COLO668 (cell line): ENCODE measurements around the gene OBSCN.

Source experiments
- DNase-seq: peaks from one replicate; lab custom pipeline; 2025; ENCODE audit not compliant: unreplicated experiment; lab: John Stamatoyannopoulos, UW

The OBSCN gene

DNA sequence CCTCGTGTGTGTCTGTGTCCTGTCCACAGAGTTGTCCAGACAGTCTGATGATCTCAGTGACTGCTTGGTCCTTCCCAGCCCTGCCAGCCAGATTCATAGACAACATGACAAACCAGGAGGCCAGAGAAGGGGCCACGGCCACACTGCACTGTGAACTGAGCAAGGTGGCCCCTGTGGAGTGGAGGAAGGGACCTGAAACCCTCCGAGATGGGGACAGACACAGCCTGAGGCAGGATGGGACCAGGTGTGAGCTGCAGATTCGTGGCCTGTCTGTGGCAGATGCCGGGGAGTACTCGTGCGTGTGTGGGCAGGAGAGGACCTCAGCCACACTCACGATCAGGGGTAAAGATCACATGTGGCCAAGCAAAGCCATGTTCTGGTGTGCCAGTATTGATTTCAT lies 96.4 kb downstream of the OBSCN start:
- no peak for DNase-seq

DNA sequence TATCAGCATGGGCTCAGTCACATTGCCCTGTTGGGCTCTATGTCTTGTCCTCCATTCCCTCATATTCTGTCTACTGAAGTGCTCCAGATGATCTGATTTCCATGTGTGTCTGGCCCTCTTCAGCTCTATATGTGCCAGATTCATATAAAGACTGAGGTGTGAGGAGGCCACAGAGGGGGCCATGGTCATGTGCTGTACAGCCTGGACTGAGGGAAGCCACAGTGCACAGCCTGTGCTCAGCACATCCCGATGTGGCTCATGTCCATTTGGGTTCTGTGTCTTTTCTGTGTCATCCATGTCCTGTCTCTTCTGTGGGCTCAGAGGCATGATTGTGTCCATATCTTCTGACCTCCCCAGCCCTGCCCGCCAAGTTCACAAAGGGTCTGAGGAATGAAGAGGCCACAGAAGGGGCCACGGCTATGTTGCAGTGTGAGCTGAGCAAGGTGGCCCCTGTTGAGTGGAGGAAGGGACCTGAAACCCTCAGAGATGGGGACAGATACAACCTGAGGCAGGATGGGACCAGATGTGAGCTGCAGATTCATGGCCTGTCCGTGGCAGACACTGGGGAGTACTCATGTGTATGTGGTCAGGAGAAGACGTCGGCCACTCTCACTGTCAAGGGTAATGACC lies 97.0 kb downstream of the OBSCN start:
- no peak for DNase-seq

- DNase-seq, result no peak
These were observed 97.9 kb downstream of the OBSCN start for GRCh38 chr1:228305721-228306152.

- no peak for DNase-seq
These were observed 98.7 kb downstream of the OBSCN start for GRCh38 chr1:228306275-228307217.

DNA sequence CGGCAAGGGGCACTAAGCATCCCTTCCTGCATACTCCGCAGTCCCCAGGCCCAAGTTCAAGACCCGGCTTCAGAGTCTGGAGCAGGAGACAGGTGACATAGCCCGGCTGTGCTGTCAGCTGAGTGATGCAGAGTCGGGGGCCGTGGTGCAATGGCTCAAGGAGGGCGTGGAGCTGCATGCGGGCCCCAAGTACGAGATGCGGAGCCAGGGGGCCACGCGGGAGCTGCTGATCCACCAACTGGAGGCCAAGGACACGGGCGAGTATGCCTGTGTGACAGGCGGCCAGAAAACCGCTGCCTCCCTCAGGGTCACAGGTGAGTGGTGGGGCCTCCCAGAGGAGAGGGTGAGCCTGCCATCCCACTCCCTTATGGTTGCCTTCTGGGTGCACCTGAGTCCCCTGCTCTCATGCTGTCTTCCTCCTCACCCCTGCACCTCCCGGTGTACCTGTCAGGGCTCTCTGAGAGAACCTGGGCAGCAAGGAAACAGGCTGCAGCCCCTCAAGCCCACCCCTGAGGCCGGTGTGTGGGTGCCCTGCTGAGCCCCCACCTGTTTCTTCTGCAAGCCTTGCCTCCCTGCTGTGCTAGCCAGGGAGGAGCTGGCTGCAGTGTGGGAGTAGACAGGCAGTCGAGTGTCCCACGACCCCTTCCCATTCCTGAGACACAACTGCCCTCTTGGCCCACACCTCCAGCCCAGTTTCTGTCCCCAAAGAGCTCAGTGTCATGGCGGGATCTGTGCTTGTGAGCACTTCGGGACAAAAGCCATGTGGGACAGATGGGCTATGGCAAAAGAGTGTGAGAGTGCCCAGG lies 99.6 kb downstream of the OBSCN start:
- no peak for DNase-seq

GRCh38 chr1:228308085-228308601 lies 100.3 kb downstream of the OBSCN start:
- DNase-seq, result no peak

GRCh38 chr1:228308628-228309325 lies 100.9 kb downstream of the OBSCN start:
- DNase-seq, result no peak

GRCh38 chr1:228309326-228310067 lies 101.7 kb downstream of the OBSCN start:
- no peak for DNase-seq

GRCh38 chr1:228310162-228310792 lies 102.4 kb downstream of the OBSCN start:
- no peak for DNase-seq

GRCh38 chr1:228311091-228311490 lies 103.2 kb downstream of the OBSCN start:
- no peak for DNase-seq

DNA sequence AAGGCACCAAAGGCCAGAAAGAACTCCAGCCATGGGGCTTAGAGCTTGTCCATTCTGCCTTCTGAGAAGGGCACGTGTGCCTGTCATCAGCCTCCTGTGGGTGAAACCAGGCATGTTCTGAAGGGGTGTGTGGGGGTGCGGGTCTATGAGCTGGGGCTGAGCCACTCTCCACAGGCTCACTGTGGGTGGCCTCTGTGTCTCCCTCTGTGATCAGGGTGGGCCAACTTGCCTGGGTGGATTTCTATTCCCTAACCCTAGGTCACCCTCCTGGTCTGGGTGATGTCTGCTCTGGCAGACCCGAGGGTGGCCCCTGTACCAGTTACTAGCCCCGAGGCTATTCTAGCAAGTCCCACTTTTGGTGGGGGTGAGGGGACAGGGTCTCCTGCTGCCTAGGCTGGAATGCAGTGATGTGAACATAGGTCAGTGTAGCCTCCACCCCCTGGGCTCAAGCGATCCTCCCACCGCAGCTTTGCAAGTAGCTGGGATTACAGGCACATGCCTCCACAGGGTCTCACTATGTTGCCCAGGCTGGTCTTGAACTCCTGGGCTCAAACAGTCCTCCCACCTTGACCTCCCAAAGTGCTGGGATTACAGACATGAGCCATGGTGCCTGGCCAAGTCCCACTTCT lies 104.4 kb downstream of the OBSCN start:
- no peak for DNase-seq

- DNase-seq, result no peak
These were observed 105.9 kb downstream of the OBSCN start for GRCh38 chr1:228313536-228314277.

- no peak for DNase-seq
These were observed 106.4 kb downstream of the OBSCN start for GRCh38 chr1:228314315-228314657.

GRCh38 chr1:228314658-228315483 lies 107.0 kb downstream of the OBSCN start:
- DNase-seq, result no peak

DNA sequence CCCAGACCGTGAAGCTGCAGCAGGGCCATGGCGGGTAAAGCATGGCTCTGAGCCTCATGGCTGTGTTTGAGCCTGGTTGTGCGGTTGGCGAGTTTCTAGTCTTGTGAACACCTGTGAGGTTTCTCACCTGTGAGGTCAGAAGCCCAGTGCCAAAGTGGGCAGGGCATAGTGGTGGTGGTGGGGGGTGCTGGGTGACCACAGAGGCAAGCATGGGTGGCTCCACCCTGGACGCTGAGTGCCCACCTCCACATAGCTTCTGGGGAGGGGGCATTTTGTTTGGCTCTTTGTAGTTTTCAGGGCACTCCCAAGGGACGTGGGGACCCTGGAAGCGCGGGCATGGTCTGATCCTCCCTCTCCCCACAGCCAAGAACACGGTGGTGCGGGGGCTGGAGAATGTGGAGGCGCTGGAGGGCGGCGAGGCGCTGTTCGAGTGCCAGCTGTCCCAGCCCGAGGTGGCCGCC lies 107.7 kb downstream of the OBSCN start:
- DNase-seq, result no peak

DNA sequence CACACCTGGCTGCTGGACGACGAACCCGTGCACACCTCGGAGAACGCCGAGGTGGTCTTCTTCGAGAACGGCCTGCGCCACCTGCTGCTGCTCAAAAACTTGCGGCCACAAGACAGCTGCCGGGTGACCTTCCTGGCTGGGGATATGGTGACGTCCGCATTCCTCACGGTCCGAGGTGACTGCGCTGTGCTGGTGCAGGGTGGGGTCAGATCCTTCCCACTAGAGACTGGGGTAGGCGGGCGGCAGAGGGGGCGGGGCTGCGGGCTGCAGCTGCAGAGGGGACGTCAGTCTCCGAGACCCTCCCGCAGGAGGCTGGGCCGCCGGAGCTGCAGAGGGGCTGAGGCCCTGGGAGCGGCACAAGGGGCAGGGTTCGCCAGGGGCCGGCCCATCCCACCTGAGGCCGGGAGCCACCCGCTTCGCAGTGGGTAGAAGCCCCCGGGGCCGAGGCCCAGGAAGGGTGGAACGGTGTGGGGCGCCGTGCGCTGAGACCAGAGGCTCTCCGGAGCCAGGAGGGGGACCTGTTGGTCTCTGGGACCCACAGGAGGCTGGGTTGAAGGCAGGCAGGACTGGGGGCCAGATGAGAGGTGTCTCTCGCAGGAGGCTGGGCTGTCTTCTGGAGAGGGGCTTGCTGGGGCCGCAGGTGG lies 108.2 kb downstream of the OBSCN start:
- DNase-seq, result no peak
